ENCODE results near the gene INVS. TPM values are rescaled to one million over a fixed set of nuclear protein-coding genes. Genes with fewer than 3 reads are reported as not detected.

Gene INVS
- total and polyA plus RNA-seq, 2 of the 13 experiments (the other 11 are each of a cell fraction or from before 2014, with no cell fraction given) = 11.3 to 16.3 TPM

GRCh38 chr9:100281676-100282387, 182.8 kb downstream of the INVS start (continued):
- no peak for TF ChIP-seq HNF4G (IDR thresholded peaks at IDR 0.05; ENCODE audit: borderline replicate concordance, low read depth, low read length)
- TF ChIP-seq HNF4G (CRISPR knock-in tag; IDR thresholded peaks at IDR 0.05; ENCODE audit: borderline replicate concordance, low read depth) = no peak

GRCh38 chr9:100282388-100282719, 183.3 kb downstream of the INVS start:
- TF ChIP-seq GABPA (IDR thresholded peaks at IDR 0.05; ENCODE audit: low read depth, low read length) (no peak), GABPA (CRISPR knock-in tag; IDR thresholded peaks at IDR 0.05; ENCODE audit: low read depth) (no peak), MZF1 (CRISPR knock-in tag; IDR thresholded peaks at IDR 0.05; ENCODE audit: borderline replicate concordance) (no peak), ZFP41 (CRISPR knock-in tag; IDR thresholded peaks at IDR 0.05; ENCODE audit: borderline replicate concordance) (no peak), ZNF746 (CRISPR knock-in tag; IDR thresholded peaks at IDR 0.05) (no peak), MBD4 (IDR thresholded peaks at IDR 0.05; ENCODE audit: borderline replicate concordance, low read length) (no peak), ZNF562 (CRISPR knock-in tag; IDR thresholded peaks at IDR 0.05; ENCODE audit: borderline replicate concordance) (no peak), NFYC (CRISPR knock-in tag; IDR thresholded peaks at IDR 0.05) (no peak), ATM (IDR thresholded peaks at IDR 0.05; ENCODE audit: borderline replicate concordance) (no peak), ZSCAN20 (CRISPR knock-in tag; IDR thresholded peaks at IDR 0.05; ENCODE audit: borderline replicate concordance) (no peak), NFRKB (IDR thresholded peaks at IDR 0.05) (no peak), ZNF224 (CRISPR knock-in tag; IDR thresholded peaks at IDR 0.05) (no peak), UBTF (CRISPR knock-in tag; IDR thresholded peaks at IDR 0.05) (no peak), NAIF1 (CRISPR knock-in tag; IDR thresholded peaks at IDR 0.05; ENCODE audit: borderline replicate concordance) (no peak), YY1 (IDR thresholded peaks at IDR 0.05; ENCODE audit: insufficient read depth, insufficient replicate concordance, low read depth, low read length) (no peak), RNF2 (conservative IDR thresholded peaks at IDR 0.05; ENCODE audit: low read depth) (no peak), ZSCAN5A (CRISPR knock-in tag; IDR thresholded peaks at IDR 0.05; ENCODE audit: borderline replicate concordance) (no peak), RFX1 (IDR thresholded peaks at IDR 0.05) (no peak), ZBTB38 (CRISPR knock-in tag; IDR thresholded peaks at IDR 0.05) (no peak)
- ChIA-PET CTCF (ENCODE audit: low intra/inter-chr PET ratio, low total read pairs) (no interaction called here), POLR2A (no interaction called here)
- no TSS peak for BruUV-seq (replicated peaks)
- Histone ChIP-seq H3K4me3 (replicated peaks in 1 of 3; ENCODE audit: insufficient read depth in 1 of 3, low read depth in 2 of 3, low read length in 3 of 3) (no peak overlapping the region), H3K36me3 (replicated peaks in 1 of 2; ENCODE audit: control insufficient read depth in 1 of 2, insufficient read depth in 2 of 2, low read length in 2 of 2) (peaks cover 6 to 29% of the 10 kb centered on the region in 2 experiments; a peak in 4 of 5 replicates), H3K9me3 (ENCODE audit: low read length) (no peaks in the 10 kb centered on the region), H3K79me2 (ENCODE audit: insufficient read depth, low read length) (no peaks in the 10 kb centered on the region), H3K4me1 (ENCODE audit: insufficient read depth, low read length) (no peaks in the 10 kb centered on the region), H3K27me3 (ENCODE audit: control insufficient read depth in 1 of 2, insufficient read depth in 2 of 2, low read length in 2 of 2) (no peaks in the 10 kb centered on the region), H3K4me2 (ENCODE audit: low read depth, low read length) (no peak overlapping the region), H4K20me1 (ENCODE audit: insufficient read depth, low read length) (no peaks in the 10 kb centered on the region), H3K9ac (ENCODE audit: insufficient read depth, low read depth, low read length) (no peak overlapping the region), H3K27ac (ENCODE audit: extremely low read length, insufficient read depth, low read length) (no peak overlapping the region), H2AFZ (ENCODE audit: low read length) (no peak overlapping the region)
- FAIRE-seq (no peak), ATAC-seq (no peak), DNase-seq (ENCODE audit: low spot score) (no peak)
- intact Hi-C loops (cut with micrococcal nuclease; ENCODE audit: unreplicated experiment) (no loop called here), in situ Hi-C loops (cut with HindIII; ENCODE audit: extremely low pct_ligation_motif_present, low pct_unique_long_range_greater_than_20kb) (no loop called here)
- WGBS (ENCODE audit: low lambda C conversion rate) = 93% methylated on average over 3 of the region's 4 CpGs

Data from HepG2 (cell line).